ENCODE data around the gene C4A.
"Not testable (repeated sequence)": the region's sequence is repeated elsewhere in the genome, so short reads cannot be mapped to it uniquely, and the experiment has no call there.

The C4A gene

GRCh38 chr6:32037136-32037535 lies 55.3 kb downstream of the C4A start:
- not testable (repeated sequence) for DNase-seq

DNA sequence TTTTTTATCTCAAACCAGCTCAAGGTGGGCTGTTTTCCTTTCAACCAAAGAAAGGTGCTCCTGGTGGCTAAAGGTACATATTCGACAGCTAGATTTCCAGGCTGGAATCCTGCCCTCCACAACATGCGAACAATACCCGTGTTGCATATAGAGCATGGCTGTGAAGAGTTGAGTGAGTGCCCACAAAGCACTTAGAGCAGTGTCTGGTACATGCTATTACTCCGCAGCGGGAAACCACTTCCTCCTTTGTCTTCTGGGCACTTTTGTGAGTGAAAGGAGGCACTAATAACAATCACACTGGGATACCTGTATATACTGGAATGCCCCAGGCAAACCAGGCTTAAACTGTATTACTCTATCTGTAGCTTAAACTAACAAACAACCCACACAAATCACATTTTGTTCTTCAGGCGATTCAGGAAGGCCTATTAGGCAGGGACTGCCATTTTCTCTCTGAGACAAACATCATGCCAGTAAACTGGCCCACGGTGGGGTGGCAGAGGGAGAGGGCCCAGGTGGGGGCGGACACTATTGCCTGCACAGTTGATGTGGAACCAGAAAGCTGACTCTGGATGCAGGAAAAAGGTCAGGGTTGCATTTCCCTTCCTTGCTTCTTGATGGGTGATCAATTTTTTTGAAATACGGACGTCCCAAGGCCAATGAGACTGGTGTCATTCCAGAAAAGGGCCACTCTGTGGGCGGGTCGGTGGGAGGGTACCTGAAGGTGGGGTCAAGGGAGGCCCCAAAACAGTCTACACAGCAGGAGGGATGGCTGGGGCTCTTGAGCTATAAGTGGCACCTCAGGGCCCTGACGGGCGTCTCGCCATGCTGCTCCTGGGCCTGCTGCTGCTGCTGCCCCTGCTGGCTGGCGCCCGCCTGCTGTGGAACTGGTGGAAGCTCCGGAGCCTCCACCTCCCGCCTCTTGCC lies 56.0 kb downstream of the C4A start, which contains the start of gene CYP21A2:
Gene CYP21A2, plus strand, starts transcription at position 818 of the 927 bp plus-strand sequence. Its CDS starts 8 bp downstream, at position 826.
- DNase-seq = not testable (repeated sequence)

DNA sequence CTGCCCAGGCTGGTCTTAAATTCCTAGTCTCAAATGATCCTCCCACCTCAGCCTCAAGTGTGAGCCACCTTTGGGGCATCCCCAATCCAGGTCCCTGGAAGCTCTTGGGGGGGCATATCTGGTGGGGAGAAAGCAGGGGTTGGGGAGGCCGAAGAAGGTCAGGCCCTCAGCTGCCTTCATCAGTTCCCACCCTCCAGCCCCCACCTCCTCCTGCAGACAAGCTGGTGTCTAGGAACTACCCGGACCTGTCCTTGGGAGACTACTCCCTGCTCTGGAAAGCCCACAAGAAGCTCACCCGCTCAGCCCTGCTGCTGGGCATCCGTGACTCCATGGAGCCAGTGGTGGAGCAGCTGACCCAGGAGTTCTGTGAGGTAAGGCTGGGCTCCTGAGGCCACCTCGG lies 57.0 kb downstream of the C4A start:
- DNase-seq = not testable (repeated sequence)

DNA sequence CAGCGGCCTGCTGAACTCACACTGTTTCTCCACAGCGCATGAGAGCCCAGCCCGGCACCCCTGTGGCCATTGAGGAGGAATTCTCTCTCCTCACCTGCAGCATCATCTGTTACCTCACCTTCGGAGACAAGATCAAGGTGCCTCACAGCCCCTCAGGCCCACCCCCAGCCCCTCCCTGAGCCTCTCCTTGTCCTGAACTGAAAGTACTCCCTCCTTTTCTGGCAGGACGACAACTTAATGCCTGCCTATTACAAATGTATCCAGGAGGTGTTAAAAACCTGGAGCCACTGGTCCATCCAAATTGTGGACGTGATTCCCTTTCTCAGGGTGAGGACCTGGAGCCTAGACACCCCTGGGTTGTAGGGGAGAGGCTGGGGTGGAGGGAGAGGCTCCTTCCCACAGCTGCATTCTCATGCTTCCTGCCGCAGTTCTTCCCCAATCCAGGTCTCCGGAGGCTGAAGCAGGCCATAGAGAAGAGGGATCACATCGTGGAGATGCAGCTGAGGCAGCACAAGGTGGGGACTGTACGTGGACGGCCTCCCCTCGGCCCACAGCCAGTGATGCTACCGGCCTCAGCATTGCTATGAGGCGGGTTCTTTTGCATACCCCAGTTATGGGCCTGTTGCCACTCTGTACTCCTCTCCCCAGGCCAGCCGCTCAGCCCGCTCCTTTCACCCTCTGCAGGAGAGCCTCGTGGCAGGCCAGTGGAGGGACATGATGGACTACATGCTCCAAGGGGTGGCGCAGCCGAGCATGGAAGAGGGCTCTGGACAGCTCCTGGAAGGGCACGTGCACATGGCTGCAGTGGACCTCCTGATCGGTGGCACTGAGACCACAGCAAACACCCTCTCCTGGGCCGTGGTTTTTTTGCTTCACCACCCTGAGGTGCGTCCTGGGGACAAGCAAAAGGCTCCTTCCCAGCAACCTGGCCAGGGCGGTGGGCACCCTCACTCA lies 57.7 kb downstream of the C4A start:
- not testable (repeated sequence) for DNase-seq

DNA sequence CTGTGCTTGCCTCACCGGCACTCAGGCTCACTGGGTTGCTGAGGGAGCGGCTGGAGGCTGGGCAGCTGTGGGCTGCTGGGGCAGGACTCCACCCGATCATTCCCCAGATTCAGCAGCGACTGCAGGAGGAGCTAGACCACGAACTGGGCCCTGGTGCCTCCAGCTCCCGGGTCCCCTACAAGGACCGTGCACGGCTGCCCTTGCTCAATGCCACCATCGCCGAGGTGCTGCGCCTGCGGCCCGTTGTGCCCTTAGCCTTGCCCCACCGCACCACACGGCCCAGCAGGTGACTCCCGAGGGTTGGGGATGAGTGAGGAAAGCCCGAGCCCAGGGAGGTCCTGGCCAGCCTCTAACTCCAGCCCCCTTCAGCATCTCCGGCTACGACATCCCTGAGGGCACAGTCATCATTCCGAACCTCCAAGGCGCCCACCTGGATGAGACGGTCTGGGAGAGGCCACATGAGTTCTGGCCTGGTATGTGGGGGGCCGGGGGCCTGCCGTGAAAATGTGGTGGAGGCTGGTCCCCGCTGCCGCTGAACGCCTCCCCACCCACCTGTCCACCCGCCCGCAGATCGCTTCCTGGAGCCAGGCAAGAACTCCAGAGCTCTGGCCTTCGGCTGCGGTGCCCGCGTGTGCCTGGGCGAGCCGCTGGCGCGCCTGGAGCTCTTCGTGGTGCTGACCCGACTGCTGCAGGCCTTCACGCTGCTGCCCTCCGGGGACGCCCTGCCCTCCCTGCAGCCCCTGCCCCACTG lies 58.6 kb downstream of the C4A start:
- not testable (repeated sequence) for DNase-seq

DNA sequence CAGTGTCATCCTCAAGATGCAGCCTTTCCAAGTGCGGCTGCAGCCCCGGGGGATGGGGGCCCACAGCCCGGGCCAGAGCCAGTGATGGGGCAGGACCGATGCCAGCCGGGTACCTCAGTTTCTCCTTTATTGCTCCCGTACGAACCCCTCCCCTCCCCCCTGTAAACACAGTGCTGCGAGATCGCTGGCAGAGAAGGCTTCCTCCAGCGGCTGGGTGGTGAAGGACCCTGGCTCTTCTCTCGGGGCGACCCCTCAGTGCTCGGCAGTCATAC lies 59.1 kb downstream of the C4A start:
- DNase-seq = not testable (repeated sequence)

- not testable (repeated sequence) for DNase-seq
Measured at GRCh38 chr6:32041385-32041784, 59.5 kb downstream of the C4A start.

- not testable (repeated sequence) for DNase-seq
Measured at GRCh38 chr6:32042276-32042675, 60.4 kb downstream of the C4A start.

DNA sequence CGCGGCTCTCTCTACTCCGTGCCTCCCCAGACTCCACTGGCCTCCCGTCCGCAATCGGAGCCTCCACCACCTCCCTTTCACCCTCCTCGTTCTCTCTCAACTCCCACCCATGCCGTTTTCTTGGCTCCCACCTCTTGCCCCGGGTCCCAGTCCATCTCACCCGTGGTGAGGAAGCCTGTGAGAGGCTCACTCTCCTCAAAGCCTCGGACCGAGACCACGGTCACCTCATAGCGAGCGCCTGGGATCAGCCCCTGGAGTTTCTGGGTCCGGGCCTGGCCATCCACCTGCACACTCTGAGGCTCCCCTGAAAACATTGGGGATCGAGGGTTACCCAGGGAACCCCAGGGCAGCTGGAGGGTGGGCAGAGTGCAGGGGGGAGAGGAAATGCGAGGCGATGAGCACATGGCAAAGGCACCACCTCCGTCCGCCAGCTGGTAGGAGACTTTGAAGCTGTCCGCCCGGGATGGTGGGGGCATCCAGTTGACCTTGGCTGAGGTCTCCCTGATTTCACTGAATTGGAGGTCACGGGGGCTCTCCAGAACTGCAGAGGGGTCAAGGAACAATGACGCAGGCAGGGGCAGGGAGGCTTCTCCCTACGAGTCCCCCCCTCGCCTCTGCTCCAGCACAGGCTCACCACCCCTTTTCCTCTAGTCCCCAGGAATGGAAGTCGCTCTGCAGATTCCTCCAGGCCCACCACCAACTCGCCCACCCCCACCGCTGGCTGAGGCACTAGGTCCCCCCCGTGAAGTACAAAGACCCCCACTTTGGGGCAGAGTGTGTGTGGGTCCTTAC lies 61.9 kb downstream of the C4A start:
- DNase-seq = not testable (repeated sequence)

DNA sequence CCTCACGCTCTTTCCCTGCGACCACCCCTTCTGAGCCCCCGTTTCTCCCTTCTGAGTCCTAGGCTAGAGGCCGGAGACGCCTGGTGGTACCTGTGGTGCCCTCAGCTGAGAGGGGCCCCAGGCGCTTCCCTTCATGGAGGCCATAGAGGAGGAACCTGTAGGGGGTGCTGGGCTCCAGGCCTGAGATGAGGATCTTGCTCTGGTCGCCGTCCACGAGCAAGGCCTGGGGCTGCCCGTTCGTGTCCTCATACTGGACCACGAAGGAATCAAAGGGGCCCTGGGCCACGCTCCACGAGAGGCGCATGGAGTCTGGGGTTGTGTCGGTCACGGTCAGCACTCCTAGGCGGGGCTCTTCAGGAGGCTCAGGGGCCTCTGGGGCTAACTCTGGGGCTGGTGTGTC lies 63.1 kb downstream of the C4A start:
- not testable (repeated sequence) for DNase-seq

- no peak for DNase-seq
Measured at GRCh38 chr6:32045811-32046449, 64.1 kb downstream of the C4A start.

DNA sequence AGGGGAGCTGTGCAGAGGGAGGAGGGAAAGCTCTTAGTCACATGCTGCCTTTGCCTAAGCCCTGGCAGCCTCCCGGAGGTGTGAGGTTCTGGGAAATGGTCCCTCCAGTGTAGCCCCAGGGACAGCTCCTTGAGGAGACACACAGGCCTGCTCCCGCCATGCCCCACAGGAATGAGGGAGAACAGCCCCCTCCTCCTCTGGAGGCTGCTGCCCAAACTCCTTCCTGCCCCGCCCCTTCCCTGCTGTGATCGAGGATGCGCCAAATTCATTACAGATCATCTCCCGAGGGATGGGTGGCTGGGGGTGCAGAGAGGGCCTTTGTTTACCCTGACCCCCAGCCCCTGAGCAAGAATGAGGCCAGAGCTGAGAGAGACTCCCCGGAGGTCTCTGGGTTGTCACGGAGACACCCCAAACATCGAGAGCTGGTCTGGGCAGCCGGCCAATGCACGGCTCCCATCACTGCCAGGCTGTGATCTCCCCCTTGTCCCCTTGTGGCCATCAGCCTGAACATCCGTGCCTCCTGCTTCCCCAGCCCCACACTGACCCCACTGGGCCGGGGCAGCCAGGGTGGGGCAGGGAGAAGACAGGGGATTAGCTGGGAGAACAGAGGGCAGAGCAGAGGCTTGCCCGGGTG lies 64.7 kb downstream of the C4A start:
- no peak for DNase-seq

GRCh38 chr6:32047084-32047478 lies 65.2 kb downstream of the C4A start:
- no peak for DNase-seq

DNA sequence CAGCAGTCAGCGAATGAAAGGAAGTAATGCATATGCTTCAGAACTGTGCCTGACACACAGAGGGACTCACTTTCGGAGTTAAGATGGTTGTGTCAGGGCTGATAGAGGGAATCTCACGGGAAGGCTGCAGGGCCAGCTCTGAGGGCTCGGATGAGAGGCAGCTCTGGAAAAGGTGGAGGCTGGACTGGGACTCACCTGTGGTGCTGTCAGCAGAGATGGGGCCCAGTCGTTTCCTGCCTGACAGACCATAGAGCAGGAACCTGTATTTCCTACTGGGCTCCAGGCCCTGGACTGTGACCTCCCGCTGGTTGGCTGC lies 65.6 kb downstream of the C4A start:
- DNase-seq = no peak

- DNase-seq = peak in 1 of 2 experiments; percentile 33
Measured at GRCh38 chr6:32047855-32048766, 66.3 kb downstream of the C4A start.

GRCh38 chr6:32049149-32049548 lies 67.3 kb downstream of the C4A start:
- not testable (repeated sequence) for DNase-seq

- DNase-seq = not testable (repeated sequence)
Measured at GRCh38 chr6:32049736-32050135, 67.9 kb downstream of the C4A start.

GRCh38 chr6:32050562-32050961 lies 68.7 kb downstream of the C4A start:
- no peak for DNase-seq
